HG02943 (cell line): ENCODE data around the gene PIP5K1C.

Experiments
- ATAC-seq: cut with Tn5 transposase; IDR thresholded peaks from one replicate; pipeline ENCODE4 v1.9.1; 2021; ENCODE audit warnings: mild to moderate bottlenecking, low read depth, moderate library complexity; ENCODE audit not compliant: unreplicated experiment

The PIP5K1C gene

DNA sequence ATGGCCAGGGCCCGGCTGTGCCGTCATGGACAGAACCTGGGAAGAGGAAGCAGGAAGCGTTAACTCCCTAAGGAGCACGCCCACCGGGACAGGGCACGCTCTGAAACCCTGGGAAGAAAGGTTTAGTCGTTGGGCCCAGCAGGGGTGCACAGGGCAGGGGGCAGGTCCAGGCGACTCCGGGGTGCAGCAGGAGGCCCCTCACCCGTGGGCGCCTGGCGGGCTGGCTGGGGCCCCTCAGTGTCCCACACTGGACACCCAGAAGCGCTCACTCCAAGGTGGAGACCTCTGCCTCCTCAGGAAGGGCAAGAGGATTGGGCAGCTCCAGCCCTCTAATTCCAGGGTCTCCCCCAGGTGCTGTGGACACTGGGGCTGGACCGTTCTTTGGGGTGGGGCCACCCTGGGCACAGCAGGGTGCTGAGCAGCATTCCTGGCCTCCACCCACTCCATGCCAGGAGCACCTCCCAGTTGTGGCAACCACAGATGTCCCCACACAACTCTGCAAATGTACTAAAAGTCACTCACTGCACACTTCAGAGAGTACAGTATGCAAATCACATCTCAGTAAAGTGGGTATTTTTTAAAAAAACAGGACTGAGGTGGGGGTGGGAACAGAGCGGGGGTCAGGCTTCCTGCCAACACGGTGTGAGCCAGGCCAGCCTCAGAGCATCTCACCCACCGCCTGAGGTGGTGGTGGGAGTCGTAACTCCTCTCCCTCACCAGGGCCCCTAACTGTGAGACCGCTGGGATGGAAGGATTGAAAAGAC lies 35.2 kb downstream of the PIP5K1C start:
- no peak for ATAC-seq

DNA sequence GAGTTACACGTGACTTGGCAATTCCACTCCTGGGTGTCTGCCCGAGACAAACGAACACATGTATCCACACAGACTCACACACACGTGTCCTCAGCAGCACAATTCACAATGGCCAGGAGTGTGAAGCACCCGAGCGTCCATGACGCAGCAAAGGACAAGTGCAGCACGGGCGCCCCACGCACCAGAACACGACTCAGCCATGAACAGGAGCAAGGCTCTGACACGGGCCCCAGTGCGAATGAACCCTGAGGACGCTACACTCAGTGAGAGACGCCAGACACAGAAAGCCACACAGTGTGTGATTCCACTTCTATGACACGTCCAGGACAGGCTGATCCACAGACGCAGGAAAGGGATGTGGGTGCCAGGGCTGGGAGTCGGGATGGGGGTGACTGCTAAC lies 36.4 kb downstream of the PIP5K1C start:
- ATAC-seq, result no peak

DNA sequence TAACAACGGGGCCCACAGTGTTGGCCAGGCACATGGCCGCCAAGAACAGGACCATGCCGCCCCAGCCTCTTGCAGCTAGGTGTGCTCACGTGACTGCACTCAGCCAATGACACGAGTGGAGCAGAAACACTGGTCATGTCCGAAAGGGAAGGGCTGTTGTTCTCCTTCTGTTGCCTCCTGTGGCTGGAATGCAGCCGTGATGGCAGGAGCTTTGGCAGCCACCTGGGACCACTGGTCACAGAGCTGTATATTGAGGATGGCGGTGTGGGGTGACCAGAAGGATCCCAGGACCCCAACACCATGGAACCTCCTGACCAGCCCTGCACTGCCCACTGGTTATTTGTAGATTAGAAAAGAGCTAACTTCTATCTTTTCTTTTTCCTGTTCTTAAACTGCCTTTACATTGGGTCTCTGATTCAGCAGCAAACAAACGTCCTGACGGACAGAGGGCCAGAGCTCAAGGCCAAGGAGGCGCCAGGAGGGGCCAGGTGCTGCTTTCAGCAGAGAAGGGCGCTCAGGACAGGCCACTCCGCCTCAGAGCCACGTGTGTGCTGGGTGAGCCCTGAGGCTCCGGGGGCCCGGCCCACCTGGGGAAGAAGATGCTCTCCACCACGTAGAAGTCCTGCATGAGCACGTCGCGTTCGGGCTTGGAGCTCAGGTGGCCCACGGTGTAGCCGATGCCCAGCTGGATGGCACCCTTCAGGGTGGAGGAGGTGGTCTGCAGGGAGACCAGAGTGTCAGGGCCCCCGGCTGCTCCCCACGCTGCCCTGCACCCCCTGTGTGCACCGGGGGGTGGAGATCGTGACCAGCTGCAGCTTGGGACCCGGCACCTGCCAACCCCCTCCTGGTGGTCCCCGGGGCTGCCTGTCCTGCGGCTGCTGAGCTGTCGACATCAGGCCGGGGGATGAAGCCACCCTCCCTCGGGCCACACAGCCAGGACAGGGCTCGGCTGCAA lies 38.7 kb downstream of the PIP5K1C start:
- ATAC-seq, result no peak

- ATAC-seq, result no peak
Observed at GRCh38 chr19:3660493-3661219, 39.6 kb downstream of the PIP5K1C start.

- no peak for ATAC-seq
Observed at GRCh38 chr19:3659746-3660112, 40.5 kb downstream of the PIP5K1C start.

DNA sequence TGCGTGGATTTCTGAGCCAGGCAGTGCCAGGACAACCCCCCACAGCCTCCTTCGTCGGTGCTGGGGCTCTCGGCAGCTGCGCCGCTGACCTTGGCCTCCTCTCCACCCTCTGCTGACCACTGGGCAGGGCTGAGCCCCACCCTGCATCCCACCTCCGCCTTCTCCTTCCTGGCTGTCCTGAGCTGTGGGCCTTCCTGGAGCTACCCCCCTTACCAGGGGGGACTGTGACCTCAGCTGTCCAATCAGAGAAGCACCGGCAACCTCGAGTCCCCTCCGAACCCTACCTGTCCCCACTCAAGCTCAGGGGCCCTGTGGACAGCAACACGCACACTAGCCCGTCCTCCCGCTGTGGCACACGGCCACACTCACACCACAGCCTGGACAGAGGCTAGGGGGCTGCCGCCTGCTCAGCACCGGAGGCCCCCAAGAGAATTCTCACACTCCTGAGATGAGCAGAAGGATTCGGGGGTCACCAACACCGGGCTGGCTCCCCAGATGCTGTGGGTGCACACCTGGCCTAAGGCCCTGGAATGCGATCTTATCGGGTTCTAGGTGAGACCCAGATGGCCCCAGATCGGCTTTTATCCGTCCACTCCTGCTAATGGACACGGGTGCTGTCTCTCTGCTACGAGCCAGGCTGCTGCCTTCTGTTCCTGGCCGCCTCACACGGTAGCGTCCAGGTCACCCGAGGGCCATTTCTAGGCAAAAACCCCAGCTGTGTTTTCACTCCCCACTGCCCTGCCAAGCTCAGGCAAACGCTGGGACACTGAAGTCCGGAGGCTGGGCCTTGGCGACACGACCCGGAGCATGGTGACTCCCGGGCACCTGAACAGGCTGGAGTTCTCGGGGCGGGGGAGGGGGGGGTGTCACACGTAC lies 41.2 kb downstream of the PIP5K1C start:
- no peak for ATAC-seq

DNA sequence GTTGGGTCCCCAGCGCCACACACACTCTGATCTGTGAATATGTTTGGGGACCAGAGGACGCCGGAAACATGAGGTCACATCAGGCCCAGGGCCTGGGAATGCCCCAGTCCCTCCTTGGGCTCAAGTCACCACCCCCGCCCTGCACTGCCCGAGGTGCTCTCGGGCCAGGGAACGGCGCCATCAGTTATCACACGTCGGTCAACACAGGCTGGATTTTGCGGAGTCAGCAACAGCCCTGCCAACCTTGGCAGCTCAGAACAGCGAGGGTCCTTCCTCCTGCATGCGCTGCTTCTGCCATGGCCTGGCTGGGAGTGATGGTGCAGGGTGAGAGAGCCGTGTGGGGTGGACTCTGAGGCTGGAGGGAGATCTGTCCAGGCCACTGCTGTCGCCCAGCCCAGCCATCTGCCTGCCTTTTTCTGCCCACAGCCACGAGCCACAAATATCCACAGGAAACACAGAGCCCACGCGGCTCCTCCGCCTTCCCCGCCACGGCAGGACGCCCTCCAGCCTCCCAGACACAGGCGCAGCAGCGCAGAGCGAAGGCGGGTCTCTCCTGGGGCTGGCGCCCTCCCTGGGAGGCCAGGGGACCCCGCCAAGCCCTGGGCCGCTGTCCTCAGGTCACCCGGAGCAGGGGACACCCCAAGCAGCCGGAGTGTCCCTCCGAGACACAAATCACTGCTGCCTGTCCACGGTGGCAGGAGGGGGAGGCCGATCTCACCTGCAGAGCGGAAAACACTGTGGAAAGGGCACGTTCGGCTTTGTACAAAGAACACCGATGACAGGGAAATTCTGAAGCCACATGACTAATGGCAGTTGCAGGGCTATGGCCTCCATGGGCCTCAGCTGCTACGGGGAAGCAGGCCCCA lies 42.0 kb downstream of the PIP5K1C start:
- ATAC-seq, result no peak

DNA sequence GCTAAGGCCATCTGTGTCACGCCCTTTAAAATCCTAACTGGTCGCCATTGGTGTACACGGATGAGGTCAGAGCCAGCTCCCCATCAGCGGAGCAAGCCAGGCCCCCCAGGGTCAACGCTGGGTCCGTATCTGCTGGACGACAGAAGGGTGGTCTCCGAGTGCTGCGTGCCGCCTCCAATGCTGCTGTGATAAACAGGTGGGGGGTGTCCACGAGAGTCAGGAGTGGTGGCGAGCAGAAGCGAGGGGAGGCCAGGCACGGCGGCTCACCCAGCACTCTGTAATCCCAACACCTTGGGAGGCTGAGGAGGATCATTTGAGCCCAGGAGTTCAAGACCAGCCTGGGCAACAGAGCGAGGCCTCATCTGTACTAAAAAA lies 42.9 kb downstream of the PIP5K1C start:
- ATAC-seq, result no peak

GRCh38 chr19:3656747-3657394 lies 43.4 kb downstream of the PIP5K1C start:
- ATAC-seq, result no peak

DNA sequence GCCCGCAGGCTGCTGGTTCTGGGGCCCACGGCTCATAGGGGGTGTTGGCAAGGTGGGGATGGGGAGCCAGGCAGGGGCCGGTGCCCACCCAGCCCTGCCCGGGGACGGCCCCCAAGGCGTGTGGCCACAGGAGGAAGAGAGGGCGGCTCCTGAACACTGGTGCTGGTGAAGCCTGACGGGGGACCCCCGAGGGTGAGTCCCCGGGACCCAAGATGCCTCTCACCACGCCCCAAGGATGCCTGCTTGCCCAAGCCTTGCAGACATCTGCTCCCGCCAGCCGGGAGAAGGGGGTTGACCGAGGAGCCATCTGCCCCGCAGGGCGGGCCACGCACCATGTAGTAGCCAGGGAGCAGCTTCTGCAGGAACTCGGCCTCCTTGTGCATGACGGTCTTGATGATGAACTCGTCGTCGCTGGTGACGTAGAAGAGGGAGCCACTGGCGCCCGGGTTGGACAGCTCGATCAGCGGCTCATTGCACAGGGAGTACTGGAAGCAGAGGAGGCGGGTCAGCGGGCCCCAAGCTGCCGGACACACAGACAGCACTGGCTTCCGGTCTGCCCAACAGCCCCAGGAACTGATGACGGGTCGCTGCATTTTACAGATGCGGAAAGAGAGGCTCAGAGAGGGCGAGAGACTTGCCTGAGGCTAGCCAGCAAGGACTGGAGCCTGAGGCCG lies 44.1 kb downstream of the PIP5K1C start:
- no peak for ATAC-seq

GRCh38 chr19:3655402-3656072 lies 44.7 kb downstream of the PIP5K1C start:
- no peak for ATAC-seq

DNA sequence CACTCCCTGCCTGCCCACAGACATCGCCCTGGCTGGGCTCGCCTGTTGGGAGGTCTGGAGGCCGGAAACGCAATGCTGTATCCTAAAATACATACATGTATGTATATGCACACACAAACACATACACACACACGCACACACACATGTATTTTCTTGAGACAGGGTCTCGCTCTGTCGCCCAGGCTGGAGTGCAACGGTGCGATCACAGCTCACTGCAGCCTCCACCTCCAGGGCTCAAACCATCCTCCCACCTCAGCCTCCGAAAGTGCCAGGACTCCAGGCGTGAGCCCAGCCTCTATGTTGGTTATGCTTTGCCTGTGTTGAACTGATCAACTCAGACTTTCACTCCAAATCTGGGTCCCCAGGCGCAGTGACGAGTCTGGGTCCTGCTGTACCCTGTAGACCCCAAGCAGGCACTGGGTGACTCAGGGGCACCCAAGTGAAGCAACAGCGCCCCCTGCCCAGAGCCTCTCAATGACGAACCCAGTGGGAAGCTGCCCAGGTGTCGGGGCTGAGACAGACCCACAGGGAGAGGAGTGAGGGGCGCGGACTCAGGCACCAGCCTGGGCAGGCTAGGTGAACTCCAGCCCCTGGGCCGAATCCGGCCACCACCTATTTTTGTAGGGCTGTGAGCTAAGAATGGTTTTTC lies 46.3 kb downstream of the PIP5K1C start:
- ATAC-seq, result no peak

- no peak for ATAC-seq
Observed at GRCh38 chr19:3653081-3653795, 47.0 kb downstream of the PIP5K1C start.

DNA sequence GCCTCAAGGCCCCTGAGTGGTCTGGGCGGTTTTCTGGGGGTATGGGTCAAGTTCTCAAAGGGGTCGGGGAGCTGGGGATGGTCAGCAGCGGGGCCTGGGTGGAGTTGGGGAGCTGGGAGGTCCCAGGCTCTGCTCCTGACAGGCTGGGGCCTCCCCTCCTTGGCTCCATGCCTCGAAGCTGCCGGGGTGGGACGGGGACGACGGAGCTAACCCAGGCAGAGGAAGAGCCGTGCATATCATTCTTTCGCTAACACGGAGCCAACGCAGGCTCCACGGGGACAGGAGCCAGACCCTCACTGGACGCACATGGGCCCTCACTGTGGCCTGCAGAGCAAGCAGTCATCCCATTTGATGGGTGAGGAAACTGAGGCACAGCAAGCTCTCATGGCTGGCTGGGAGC lies 47.8 kb downstream of the PIP5K1C start:
- no peak for ATAC-seq

GRCh38 chr19:3651684-3652083 lies 48.6 kb downstream of the PIP5K1C start:
- no peak for ATAC-seq

- ATAC-seq, result no peak
Observed at GRCh38 chr19:3649888-3650287, 50.4 kb downstream of the PIP5K1C start.
